Pons (tissue), 1 donor: Measurements from ENCODE around the gene AP4S1.
"Not testable (repeated sequence)": the region's sequence is repeated elsewhere in the genome, so short reads cannot be mapped to it uniquely, and the experiment has no call there.

Experiments used
- DNase-seq: peaks from one replicate; pipeline ENCODE4 v3.0.0-alpha.2; 2016; ENCODE audit warnings: low spot score

The AP4S1 gene

GRCh38 chr14:31025367-31026076 is at the start of gene AP4S1:
AP4S1 (plus strand) TSS chr14:31025649; CDS start chr14:31066197, 40,548 bp downstream.
- DNase-seq: peak; percentile 32

GRCh38 chr14:30977752-30978151 is 47.7 kb upstream of the AP4S1 start:
- DNase-seq: no peak

GRCh38 chr14:30980106-30980704 is 45.2 kb upstream of the AP4S1 start:
- peak; percentile 68 for DNase-seq

GRCh38 chr14:30980980-30981379 is 44.5 kb upstream of the AP4S1 start:
- DNase-seq: no peak

- no peak for DNase-seq
These were observed 42.9 kb upstream of the AP4S1 start for GRCh38 chr14:30982533-30982932.

- no peak for DNase-seq
These were observed 41.6 kb upstream of the AP4S1 start for GRCh38 chr14:30983858-30984257.

- no peak for DNase-seq
These were observed 39.7 kb upstream of the AP4S1 start for GRCh38 chr14:30985796-30986195.

- DNase-seq: no peak
These were observed 36.9 kb upstream of the AP4S1 start for GRCh38 chr14:30988509-30988908.

- no peak for DNase-seq
These were observed 34.7 kb upstream of the AP4S1 start for GRCh38 chr14:30990770-30991169.

- DNase-seq: no peak
These were observed 34.0 kb upstream of the AP4S1 start for GRCh38 chr14:30991408-30991807.

GRCh38 chr14:30993071-30993470 is 32.4 kb upstream of the AP4S1 start:
- no peak for DNase-seq

- DNase-seq: no peak
These were observed 30.5 kb upstream of the AP4S1 start for GRCh38 chr14:30994681-30995620.

- DNase-seq: no peak
These were observed 29.8 kb upstream of the AP4S1 start for GRCh38 chr14:30995689-30996088.

GRCh38 chr14:30996892-30997659 is 28.4 kb upstream of the AP4S1 start:
- DNase-seq: no peak

GRCh38 chr14:30998100-30998706 is 27.2 kb upstream of the AP4S1 start:
- no peak for DNase-seq

- DNase-seq: no peak
These were observed 26.2 kb upstream of the AP4S1 start for GRCh38 chr14:30999038-30999773.

GRCh38 chr14:31000629-31001338 is 24.7 kb upstream of the AP4S1 start:
- no peak for DNase-seq

- no peak for DNase-seq
These were observed 24.1 kb upstream of the AP4S1 start for GRCh38 chr14:31001339-31001658.

GRCh38 chr14:31003284-31003683 is 22.2 kb upstream of the AP4S1 start:
- DNase-seq: no peak

GRCh38 chr14:31004007-31004406 is 21.4 kb upstream of the AP4S1 start:
- not testable (repeated sequence) for DNase-seq
